GM21526 (cell line): ENCODE results near the gene COL4A1.

ENCODE experiments used
- ATAC-seq: cut with Tn5 transposase; IDR thresholded peaks from one replicate; pipeline ENCODE4 v1.9.1; 2021; ENCODE audit warnings: moderate library complexity; ENCODE audit not compliant: unreplicated experiment, low FRiP score

COL4A1 gene

DNA sequence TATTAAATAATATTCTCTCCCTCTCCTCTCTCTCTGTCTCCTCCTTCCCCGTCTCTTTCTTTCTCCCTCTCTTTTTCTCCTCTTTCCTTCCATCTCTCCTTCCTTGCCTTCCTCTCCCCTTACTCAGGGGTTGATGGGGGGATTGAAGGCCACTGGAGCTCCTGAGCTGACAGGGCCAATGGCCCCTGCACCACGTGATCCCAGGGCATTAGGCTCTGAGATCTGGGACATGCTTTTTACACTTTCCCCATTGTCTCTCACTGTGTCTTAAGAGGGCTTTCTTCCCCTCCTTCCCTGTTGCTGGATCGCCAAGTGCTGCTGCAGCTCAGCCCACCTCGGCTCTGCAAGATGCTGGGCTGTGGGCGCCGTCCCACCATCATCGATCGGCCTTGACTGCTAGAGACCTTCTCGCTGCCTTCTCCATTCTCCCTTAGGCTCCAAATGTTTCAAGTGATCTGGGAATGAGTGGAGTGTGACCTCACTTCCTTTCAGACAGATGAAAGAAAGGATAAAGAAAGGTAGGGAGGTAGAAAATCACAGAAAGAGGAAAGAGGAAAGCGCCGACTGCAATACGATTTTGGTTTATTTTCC lies 42.2 kb downstream of the COL4A1 start:
- no peak for ATAC-seq

DNA sequence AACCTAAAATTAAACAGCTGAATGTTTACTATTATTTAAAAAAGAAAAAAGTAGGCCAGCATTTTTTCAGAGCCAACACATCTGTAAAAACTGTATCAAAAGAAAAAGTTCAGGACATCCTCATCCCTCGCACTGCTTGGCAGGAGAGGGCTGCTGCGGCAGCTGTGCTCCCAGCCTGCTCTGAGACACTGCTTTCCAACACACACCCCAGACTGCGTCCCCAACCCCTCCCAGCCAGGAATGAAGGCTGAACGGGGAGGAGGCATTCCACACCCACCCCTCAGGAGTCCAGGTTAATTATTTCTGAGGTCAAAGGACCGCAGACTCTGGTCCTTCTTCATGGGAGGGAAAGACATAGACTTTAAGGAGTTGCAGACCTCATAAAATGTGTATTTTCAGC lies 43.1 kb downstream of the COL4A1 start:
- ATAC-seq = no peak

DNA sequence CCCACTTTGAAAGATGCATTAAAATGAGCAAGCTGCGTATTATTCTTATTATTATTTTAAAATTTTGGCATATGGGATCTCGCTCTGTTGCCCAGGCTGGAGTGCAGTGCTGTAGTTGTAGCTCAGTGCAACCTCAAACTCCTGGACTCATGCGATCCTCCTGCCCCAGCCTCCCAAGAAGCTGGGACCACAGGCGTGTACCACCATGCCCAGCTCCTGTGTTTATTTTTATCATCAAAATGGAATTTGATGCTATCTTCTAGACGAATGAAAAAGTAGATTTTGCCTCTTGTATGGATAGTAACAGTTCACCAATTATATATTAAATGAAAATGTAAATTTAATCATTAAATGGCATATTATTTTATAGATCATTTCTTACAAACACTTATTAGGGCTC lies 43.6 kb downstream of the COL4A1 start:
- ATAC-seq = no peak

- ATAC-seq = no peak
These were observed 44.3 kb downstream of the COL4A1 start for GRCh38 chr13:110262508-110263291.

DNA sequence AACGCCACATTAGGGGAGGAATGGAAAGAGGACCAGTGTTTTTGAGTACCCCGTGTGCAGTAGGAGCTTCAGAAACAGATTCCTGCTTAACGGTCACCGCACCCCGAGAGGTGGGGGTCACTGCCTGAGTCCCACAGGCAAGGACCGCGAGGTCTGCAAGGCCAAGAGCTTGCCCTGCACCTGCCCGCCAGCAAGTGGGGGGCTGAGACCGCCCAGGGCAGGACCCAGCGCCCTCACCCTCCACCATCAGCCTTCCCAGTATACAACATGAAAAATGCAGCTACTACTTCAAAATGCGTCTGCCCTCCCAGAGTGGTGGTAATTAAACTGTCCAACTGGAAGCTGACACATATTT lies 44.9 kb downstream of the COL4A1 start:
- ATAC-seq = no peak

GRCh38 chr13:110261166-110262081 lies 45.5 kb downstream of the COL4A1 start:
- ATAC-seq = no peak

DNA sequence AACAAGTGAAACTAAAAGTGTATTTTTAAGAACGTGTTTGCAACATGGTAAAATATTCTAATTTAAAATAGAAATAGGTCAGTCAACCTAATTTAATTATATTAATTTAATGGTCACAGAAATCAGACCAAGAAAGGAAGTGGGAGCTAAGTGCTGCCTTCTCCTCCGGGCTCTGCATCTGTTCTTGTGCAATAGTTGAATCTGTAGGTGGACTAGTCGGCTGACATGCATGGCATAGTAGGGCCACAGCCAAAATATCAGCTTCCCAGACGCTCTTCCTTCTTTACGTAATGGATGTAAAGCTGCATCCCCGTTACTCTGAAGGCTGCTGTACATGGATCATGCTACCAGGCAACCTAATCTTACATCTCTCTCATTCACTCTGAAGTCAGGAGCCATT lies 47.3 kb downstream of the COL4A1 start:
- ATAC-seq = no peak

DNA sequence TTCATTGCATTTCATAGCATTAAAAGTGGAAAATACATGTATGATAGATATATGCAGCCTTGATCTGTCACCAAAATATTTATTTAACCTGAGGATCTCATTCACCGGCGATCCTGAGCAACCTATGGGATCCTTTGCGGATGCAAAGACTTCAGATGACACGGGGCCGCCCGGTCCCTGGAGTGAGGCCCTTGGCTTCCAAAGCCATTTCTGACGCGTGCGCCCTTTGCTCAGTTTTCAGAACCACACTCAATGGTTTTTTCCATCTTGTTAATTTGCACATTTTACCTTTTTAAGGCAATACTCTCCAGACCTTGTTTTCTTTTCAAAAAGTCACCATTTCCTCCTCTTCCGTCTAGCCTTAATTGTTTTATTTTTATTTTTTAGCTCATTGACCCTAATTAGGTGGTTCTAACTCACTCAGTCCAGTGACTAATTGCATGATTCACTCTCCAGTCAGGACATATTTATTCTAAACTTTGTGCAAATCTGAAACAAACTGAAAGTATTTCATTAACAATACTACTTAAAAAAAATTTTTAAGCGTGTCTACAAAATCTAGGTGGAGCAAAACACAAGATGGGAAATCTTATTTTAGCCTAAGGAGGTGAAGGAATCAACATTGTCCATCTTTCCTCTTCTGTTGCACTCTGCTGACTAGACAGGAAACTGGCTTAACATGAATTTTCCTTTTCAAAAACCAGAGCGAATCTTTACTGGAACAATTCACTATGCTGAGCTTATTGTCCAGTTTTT lies 47.9 kb downstream of the COL4A1 start:
- ATAC-seq = no peak

DNA sequence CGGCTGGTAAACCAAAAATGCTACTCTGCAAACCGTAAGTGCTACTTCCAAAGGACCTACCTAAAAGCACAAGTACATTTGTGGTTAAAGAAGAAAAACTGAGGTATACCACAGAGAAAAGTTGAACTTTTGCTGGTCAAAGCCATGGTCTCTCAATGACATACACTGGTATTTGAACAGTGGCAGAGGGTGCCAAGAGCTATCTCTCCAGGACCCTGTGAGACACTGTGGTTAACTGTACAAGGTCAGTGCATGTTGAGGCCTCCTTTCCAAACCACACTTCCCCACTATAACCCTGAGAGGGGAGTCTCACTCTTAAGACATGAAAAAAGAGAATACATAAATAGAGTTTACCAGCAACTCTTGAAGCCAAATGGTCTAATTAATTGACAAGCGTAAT lies 49.5 kb downstream of the COL4A1 start:
- ATAC-seq = no peak

GRCh38 chr13:110256126-110256905 lies 50.6 kb downstream of the COL4A1 start:
- ATAC-seq = no peak

- no peak for ATAC-seq
These were observed 52.0 kb downstream of the COL4A1 start for GRCh38 chr13:110254751-110255553.

DNA sequence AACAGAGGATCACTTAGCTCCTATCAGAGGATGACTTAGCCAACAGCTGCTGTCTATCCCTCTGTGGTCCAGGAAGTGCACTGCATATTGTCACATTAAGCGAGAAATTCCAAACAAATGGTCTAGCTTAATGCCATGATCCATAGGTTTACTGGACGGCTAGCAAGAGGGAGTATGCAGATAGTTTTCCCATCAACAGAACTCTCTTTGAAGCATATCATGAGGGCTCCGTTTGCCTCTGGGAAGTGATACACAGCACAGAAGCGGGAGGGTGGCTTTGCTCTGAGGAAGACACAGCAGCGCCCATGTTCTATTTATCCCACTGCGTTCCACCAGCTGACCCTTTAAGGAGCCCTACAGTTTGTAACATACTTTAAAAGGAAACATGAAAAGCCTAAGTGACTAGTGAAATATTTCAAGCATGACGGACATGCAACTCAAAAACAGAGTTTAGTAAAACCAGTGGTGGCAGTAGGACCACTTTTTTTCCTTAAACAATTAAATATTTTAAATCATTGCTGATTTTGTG lies 52.7 kb downstream of the COL4A1 start:
- no peak for ATAC-seq

- no peak for ATAC-seq
These were observed 55.7 kb downstream of the COL4A1 start for GRCh38 chr13:110251193-110251819.

GRCh38 chr13:110250258-110250891 lies 56.6 kb downstream of the COL4A1 start:
- no peak for ATAC-seq

DNA sequence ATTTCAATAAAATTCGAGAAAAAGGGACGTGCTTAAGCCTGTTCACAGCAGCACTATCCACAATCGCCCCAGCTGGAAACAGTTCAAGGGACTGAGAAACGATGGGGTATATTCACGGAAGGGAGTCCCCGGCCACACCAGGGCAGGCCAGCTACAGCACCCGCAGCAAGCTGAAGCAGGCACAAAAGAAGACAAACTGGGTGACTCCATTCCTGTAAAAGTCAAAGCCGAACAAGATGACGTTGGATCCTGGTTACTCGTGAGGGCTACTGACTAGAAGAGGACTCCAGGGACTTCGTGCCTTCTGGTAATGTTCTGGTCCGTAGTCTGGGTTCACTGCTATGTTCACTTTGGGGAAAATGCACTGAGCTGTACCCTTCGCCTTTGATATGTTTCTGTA lies 57.6 kb downstream of the COL4A1 start:
- no peak for ATAC-seq

DNA sequence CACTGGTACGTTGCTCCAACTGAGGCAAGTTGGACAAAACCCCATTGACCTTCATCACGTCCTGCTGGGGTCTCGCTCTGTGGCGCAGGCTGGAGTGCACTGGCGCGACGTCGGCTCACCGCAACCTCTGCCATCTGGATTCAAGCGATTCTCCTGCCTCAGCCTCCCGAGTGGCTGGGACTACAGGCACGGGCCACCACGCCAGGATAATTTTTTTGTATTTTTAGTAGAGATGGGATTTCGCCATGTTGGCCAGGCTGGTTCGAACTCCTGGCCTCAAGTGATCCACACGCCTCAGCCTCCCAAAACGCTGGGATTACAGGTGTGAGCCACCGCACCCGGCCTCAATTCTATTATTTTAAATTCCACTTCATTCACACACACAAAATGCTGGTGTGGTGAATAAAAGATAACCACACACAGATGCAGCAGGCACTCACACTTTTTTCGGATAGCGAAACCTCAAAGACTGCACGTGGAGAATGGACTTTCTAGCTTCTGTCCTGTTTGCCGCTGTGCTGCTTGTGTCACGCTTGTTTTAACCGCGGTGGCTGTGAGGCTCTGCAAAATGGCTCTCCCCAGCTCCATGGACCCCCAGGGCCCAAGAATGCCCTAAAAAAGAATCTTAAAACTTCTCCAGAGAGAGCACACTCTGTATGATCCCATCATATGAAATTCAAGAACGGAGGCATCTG lies 58.4 kb downstream of the COL4A1 start:
- no peak for ATAC-seq

GRCh38 chr13:110246530-110246929 lies 60.4 kb downstream of the COL4A1 start:
- ATAC-seq = no peak
